Left renal pelvis (tissue), 4 donors: ENCODE measurements around the gene COL1A2. TPM values are rescaled to one million over a fixed set of nuclear protein-coding genes. Genes with fewer than 3 reads are reported as not detected.

Source experiments
- DNase-seq, 4 donors: peaks; one replicate each; pipeline ENCODE4 v3.0.0-alpha.2; 2013; ENCODE audit warnings: low read depth in 4 of 4, low spot score in 3 of 4
- polyA plus RNA-seq, 4 donors: library from polyadenylated mRNA; unstranded; fragments of 120-200 nt; gene quantifications; one replicate each; pipeline ENCODE4 v1.2.1, GENCODE V29; 2013; ENCODE audit not compliant: insufficient read length in 4 of 4

Gene COL1A2
- polyA plus RNA-seq, 4 donors = 609 to 6,960 (median 1,286) TPM

GRCh38 chr7:94476251-94476840 is 81.7 kb downstream of the COL1A2 start:
- no peak for DNase-seq

GRCh38 chr7:94477878-94478277 is 83.2 kb downstream of the COL1A2 start:
- no peak for DNase-seq

GRCh38 chr7:94478648-94479214 is 84.0 kb downstream of the COL1A2 start:
- no peak for DNase-seq

Other genes starting within 250 kb of the COL1A2 start
- 10 to 100 TPM; 44.6 to 55.6 (median 53.3) TPM for gene CASD1, start 114.9 kb downstream of the COL1A2 start, polyA plus RNA-seq